Muscle of back (tissue), 11 donors: Measurements from ENCODE around the gene NAV2. TPM values are rescaled to one million over a fixed set of nuclear protein-coding genes. Genes with fewer than 3 reads are reported as not detected.
A peak's percentile ranks its signal among the peaks of the same experiment; 100 is the strongest.

ENCODE experiments used
- DNase-seq, 3 donors: peaks; one replicate each; pipeline versions ENCODE4 v3.0.0 to v3.0.0-alpha.2; 2013
- polyA plus RNA-seq, 10 donors: library from polyadenylated mRNA; unstranded; fragments of 120-200 nt; gene quantifications; one replicate each; pipeline ENCODE4 v1.2.1, GENCODE V29; 2013; ENCODE audit not compliant: insufficient read length in 10 of 10

The NAV2 gene
- polyA plus RNA-seq, 10 donors = 33.6 to 76.3 (median 48.3) TPM

GRCh38 chr11:20051469-20052399 lies 339.1 kb downstream of the NAV2 start:
- no peak for DNase-seq

DNA sequence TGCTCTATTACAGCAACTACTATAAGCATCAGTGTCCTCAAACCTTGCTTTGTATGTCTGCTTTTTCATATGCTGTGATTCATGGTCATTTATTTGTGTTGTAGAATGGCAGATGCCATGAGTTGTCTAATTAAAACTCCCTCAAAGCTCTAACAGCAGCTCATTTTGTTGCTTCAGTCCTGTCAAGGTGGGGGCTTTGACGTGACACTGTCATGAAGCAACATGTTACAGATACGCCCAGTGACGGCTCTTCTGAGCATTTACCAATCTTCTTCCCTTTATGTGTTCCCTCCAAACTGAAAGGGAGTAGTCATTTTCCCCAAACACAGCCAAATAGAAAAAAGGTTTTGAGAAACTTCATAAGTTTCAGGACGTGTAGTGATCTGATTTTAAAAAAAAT lies 340.9 kb downstream of the NAV2 start:
- no peak for DNase-seq

GRCh38 chr11:20054584-20054983 lies 341.9 kb downstream of the NAV2 start:
- DNase-seq = no peak

GRCh38 chr11:20055312-20055711 lies 342.7 kb downstream of the NAV2 start:
- no peak for DNase-seq

DNA sequence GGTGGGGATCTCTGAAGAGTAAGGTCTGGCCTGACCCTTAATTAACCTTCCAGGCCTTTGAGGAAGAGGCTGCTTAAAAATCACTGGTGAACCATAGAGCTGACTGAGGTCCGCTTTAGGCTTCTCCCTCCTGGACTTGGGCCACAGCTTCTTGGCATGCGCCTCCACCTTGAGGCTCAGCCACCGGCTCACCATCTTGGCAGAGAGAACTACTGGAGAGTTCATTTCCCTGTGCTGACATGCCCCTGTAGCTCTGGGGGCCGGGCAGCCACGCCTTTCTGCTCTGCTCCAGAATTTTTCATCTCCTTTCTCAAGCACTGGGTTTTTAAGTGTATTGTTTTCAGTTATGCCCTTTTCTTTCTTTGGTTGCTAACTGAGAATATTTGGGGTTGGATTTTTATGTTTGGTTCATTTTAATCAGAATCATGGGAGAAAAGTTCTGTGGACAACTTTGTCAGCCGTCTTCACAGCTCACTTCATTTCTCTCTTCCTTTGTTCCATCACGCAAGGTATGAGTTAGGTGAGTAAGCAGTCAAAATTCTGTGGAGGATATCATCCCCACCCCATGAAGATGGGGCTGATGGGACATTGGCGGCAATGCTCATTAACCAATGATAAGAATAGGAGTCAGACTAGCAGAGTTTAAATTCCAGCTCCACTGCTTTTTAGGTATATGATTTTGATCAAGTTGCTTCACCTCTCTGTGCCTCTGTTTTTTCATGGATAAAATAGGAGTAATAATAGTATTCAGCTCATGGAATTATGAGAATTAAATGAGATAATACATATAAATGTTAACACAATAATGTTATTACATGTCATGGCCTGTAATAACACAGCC lies 343.7 kb downstream of the NAV2 start:
- no peak for DNase-seq

DNA sequence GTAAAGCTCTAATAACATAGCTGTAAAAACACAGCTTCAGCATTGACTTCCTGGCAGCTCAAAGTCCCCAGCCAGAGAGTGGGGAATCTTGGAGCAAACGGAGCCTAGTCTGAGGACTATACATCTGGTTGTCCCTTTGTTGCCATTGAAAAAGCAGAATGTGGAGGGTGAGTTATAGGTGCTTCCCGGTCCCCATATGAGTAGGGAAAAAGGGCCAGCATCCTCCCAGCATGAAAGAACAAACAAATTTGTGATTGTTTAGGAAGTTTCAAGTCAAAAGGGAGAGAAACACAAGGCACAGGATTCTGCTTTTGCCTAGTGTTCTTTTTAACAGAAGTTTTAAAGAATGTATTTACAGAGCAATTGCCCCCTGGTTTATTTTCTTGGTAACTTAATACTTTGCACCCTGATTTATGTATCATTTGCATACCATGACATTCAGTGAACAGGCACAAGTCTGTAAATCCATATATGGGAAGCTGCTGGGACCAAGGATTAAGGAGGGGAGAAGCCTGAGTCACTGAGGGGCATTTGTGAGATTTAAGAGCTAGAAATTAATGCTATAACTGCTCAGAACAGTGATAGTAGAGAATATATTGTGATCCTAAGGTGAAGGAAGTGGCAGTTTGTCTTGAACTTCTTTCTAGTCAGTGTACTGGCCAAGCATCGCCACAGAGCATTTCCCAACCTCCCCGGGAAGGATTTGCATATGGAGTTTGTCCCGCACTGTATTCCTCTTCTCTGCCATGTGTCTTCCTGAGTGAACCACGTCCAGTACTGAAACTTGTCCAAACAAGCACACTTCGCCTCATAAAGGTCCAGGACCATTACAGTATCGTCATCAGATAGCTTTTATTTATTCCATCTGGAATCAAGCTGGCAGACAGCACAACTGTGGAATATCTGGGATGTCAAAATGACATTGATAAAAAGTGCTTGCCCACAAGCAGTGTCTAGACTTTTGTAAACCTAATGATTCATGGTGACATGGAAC lies 344.6 kb downstream of the NAV2 start:
- DNase-seq = peak in 2 of 3 donors; percentile 15 to 21

GRCh38 chr11:20058749-20059458 lies 346.3 kb downstream of the NAV2 start:
- DNase-seq = no peak

DNA sequence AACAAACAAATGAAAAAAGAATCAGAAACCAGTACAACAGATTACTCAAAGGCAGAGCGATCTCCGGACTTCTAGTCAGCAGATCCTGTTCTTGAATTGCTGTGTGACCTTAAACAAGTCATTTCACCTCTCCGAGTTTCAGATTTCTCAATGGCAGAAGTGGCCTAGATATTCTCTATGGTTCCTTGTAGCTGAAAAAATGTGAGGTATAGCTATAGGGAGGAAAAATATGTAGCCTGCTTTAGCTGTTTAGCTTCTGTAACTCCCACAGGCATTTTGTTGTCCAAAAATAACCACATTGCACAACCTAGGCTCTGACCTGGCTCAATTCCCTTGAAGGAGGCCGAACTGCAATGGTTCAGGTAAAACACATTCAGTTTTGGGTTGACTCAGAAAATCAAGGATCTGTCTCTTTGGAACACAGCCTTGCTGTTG lies 347.0 kb downstream of the NAV2 start:
- DNase-seq = no peak

DNA sequence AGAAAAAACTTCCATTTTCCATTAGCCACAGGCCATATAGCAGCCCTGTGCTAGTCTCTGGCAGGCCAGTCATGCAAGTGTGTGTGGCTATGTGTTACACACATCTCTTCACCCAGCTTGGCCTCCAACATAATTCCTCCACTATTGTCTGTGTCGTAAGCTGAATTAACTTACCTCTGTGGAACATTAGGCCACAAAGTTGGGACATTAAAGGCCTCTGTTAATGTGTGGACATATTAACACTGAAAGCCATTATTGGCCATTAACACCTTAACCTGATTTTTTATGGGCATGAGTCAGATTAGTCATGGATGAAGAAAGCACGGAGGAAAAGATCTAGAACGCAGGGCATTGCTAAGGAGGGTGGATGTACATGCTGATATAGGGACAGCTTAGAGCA lies 347.5 kb downstream of the NAV2 start:
- no peak for DNase-seq

GRCh38 chr11:20060647-20061205 lies 348.1 kb downstream of the NAV2 start:
- no peak for DNase-seq

DNA sequence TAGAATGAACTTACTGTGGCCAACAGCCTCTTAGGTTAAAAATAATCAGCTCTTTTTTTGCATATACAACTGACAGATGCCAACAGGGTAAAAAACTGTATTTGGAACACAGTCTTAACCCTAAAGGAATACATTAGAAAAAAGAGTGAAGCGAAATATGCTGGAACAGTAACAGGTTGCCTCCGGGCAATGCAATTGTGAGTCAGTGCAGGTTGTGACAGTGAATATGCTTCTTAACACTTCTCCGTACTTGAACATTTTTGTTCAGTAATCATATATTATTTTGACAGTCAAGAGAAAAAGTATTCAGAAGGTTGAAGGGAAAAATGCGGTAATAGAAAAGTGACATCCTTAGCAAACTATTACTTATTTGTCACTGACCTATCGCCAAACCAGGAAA lies 349.1 kb downstream of the NAV2 start:
- DNase-seq = no peak

- DNase-seq = no peak
Observed at GRCh38 chr11:20064961-20065405, 352.3 kb downstream of the NAV2 start.

GRCh38 chr11:20065406-20065805 lies 352.8 kb downstream of the NAV2 start:
- DNase-seq = no peak

- no peak for DNase-seq
Observed at GRCh38 chr11:20066013-20066782, 353.6 kb downstream of the NAV2 start.

DNA sequence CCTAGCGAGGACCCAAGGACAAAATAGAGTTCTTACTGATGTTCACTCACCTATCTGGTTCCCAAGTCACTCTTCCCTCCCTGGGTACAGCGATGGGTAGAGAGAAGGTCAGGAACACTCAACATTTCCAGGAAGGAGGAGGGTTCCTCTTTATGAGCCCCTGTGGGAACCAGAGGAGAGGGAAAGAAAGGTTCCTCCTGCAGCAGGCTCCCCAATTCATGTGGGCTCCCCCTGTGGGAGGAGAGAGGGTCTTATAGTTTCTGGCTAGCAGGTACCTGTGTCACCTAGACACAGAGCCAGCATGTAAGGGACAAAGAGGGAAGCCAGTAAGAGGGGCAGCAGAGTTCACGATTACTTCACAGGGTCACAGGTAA lies 354.1 kb downstream of the NAV2 start:
- no peak for DNase-seq

DNA sequence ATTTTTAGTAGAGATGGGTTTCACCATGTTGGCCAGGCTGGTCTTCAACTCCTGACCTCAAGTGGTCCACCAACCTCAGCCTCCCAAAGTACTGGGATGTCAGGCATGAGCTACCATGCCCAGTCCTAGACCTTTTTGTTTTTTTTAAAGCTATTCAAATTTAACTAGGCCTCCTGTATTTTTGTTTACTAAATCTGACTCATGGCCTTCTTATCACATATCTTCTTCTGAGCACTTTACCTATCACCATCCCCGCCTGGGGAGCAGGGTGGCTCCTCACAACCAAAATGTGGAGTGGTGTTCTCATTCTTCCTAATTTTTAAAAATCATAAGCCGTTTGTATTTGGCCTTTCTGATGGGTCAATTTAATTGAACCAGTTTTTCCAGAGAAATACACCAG lies 355.0 kb downstream of the NAV2 start:
- DNase-seq = no peak

GRCh38 chr11:20068691-20069090 lies 356.1 kb downstream of the NAV2 start:
- DNase-seq = no peak

DNA sequence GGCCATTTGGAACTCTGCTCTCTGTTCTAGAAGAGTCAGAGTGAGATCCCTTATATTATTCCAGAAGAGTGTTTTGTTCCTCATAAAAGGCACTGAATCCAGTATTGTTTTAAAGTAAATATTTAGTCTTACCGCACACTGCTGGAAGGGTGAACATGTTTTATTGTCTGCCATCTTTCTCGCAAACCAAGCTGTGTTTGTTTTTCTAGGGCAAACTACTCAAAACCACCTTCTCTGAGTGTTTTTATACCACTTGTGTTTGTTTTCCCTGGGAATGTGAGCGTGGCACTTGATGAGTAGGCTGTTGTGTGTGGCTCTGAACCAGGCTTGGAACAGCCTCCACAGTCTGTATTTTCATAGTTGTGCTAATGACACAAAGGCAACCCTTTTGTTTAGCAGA lies 357.8 kb downstream of the NAV2 start:
- no peak for DNase-seq

DNA sequence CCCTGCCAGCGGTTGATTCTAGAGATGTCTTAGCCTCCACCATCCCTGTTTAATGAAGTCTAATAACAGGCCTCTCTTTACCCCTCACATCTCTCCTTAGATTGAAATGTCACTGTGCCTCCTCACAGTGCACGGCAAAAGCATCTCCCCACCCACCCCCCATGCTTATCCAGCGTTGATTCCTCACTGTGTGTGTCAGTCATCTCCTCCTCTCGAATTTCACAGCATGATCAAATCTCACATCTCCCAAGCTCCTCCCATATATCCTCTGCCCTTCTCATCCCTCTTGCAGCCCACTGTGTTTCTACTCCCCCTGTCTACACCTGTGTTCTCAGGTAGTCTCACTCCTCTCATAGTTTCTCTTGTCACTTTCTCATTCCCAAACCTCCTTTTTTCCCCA lies 363.0 kb downstream of the NAV2 start:
- no peak for DNase-seq

DNA sequence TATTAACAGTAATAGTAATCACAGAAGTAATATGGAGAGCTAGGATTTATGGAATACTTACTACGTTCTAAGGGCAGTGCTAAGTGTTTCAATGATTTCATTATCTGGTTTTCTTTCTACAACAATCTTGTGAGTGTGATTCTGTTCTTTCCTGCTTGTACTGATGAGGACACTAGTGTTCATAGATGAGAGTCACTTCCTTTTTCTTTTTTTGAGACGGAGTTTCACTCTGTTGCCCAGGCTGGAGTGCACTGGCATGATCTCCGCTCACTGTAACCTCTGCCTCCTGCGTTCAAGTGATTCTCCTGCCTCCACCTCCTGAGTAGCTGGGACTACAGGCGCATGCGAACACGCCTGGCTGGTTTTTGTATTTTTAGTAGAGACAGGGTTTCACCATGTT lies 366.2 kb downstream of the NAV2 start:
- no peak for DNase-seq
